HCT116 (cell line): ENCODE data around the gene ITGAV.

Experiments
- CTCF ChIP-seq, 3 experiments: fragments of 200-600 bp in 1 of 3; sonication (generic) in 1 of 3; IDR thresholded peaks in 2 of 3; conservative IDR thresholded peaks in 1 of 3; 2 replicates each; pipeline ENCODE4 v1.5.1; 2012 to 2017; ENCODE audit warnings: low read depth in 2 of 3, low read length in 2 of 3, antibody characterized with exemption in 1 of 3, borderline replicate concordance in 1 of 3, control low read depth in 1 of 3, mild to moderate bottlenecking in 1 of 3, mixed read lengths in 1 of 3, mixed run types in 1 of 3, moderate library complexity in 1 of 3; ENCODE audit not compliant: insufficient read depth in 1 of 3
- EZH2 ChIP-seq: fragments of 200-600 bp; sonication (generic); IDR thresholded peaks from 2 replicates; pipeline ENCODE4 v1.6.1; 2017; ENCODE audit warnings: antibody characterized with exemption, mixed run types
- POLR2A ChIP-seq: IDR thresholded peaks from 2 replicates; pipeline ENCODE4 v1.7.0; 2011; ENCODE audit warnings: borderline replicate concordance; ENCODE audit not compliant: insufficient read depth, insufficient read length; ENCODE audit errors: extremely low read depth
- POLR2AphosphoS5 ChIP-seq: IDR thresholded peaks from 2 replicates; pipeline ENCODE4 v1.6.1; 2011; ENCODE audit warnings: mild to moderate bottlenecking, low read depth, low read length, moderate library complexity
- SRF ChIP-seq: IDR thresholded peaks from 2 replicates; pipeline ENCODE4 v1.6.1; 2012; ENCODE audit warnings: low read depth
- YY1 ChIP-seq: IDR thresholded peaks from 2 replicates; pipeline ENCODE4 v1.6.1; 2011; ENCODE audit warnings: low read length, low read depth, moderate library complexity, mild to moderate bottlenecking; ENCODE audit not compliant: insufficient replicate concordance; ENCODE audit errors: extremely low read depth

GRCh38 chr2:186575856-186576255 lies 14.0 kb upstream of the ITGAV start:
- TF ChIP-seq CTCF (IDR thresholded peaks at IDR 0.05 in 2 of 3, conservative IDR thresholded peaks at IDR 0.05 in 1 of 3; ENCODE audit: borderline replicate concordance in 1 of 3, insufficient read depth in 1 of 3, low read depth in 2 of 3, low read length in 2 of 3) = no peak
- no peak for TF ChIP-seq SRF
- TF ChIP-seq POLR2AphosphoS5 = no peak
- TF ChIP-seq YY1 = no peak
- TF ChIP-seq POLR2A = no peak
- no peak for TF ChIP-seq EZH2
